ACC112 (cell line): ENCODE measurements around the gene OR2M5.

Source experiments
- H2AFZ ChIP-seq: fragments of 200-600 bp; sonication (generic); one replicate; pipeline ENCODE4 v1.6.0; 2017; ENCODE audit warnings: antibody characterized with exemption, low read length; ENCODE audit not compliant: unreplicated experiment
- H3K27ac ChIP-seq: fragments of 200-600 bp; sonication (generic); 2 replicates; pipeline ENCODE4 v1.5.1; 2014; ENCODE audit warnings: low read depth, mild to moderate bottlenecking, antibody characterized with exemption, low read length, moderate library complexity
- H3K27me3 ChIP-seq: fragments of 200-600 bp; sonication (generic); 2 replicates; pipeline ENCODE4 v1.6.1; 2014; ENCODE audit warnings: mild to moderate bottlenecking, antibody characterized with exemption, low read length, moderate library complexity, mixed read lengths; ENCODE audit not compliant: insufficient read depth
- H3K36me3 ChIP-seq: fragments of 200-600 bp; sonication (generic); 2 replicates; pipeline ENCODE4 v1.6.1; 2016; ENCODE audit warnings: mild to moderate bottlenecking, antibody characterized with exemption, low read length, moderate library complexity, mixed read lengths; ENCODE audit not compliant: insufficient read depth
- H3K4me1 ChIP-seq: fragments of 200-600 bp; sonication (generic); one replicate; pipeline ENCODE4 v1.6.1; 2016; ENCODE audit warnings: low read length, mixed read lengths; ENCODE audit not compliant: insufficient read depth, unreplicated experiment, control insufficient read depth
- H3K4me3 ChIP-seq: fragments of 200-600 bp; sonication (generic); 2 replicates; pipeline ENCODE4 v1.5.1; 2014; ENCODE audit warnings: mild to moderate bottlenecking, low read depth, low read length
- H3K79me2 ChIP-seq: fragments of 200-600 bp; sonication (generic); one replicate; pipeline ENCODE4 v1.6.0; 2016; ENCODE audit warnings: low read length; ENCODE audit not compliant: control insufficient read depth, unreplicated experiment, insufficient read depth

Gene OR2M5, protein sequence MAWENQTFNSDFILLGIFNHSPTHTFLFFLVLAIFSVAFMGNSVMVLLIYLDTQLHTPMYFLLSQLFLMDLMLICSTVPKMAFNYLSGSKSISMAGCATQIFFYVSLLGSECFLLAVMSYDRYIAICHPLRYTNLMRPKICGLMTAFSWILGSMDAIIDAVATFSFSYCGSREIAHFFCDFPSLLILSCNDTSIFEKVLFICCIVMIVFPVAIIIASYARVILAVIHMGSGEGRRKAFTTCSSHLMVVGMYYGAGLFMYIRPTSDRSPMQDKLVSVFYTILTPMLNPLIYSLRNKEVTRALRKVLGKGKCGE

DNA sequence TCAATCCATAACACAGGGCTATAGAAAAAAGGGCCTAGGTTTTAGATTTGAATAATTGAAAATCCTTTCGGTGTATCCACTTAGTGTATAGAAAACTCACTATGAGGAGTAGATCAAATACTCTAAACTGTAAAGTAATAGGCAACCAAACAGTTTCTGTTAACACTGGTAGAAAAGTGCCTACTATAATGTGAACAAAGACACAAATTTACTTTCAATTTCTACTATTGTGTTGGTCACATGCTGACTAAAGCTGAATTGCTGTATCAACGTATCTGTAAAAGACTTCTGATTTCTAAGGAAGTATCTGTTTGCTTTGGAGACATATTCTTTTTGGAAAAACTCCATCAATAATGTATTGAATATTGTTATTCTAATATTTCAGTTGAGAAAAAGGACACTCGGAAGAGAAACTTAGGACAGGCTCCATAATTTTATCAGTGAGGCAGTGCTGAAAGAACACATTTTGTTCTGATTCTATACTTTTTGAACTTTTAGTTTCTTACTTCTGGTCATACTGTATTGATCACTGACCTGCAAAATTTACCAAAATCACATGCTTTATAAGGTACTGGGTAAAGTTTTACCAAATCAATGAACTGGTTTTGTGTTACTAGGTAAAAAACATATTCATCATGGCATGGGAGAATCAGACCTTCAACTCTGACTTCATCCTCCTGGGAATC lies at the start of gene OR2M5:
TSS of gene OR2M5 (plus strand) at position 636 of the 686 bp plus-strand sequence. CDS start at position 636, 0 bp downstream.
- H3K27ac ChIP-seq: no peak within 1 kb of the TSS
- no peaks in the 10 kb centered on the region for H3K36me3 ChIP-seq
- no peaks in the 10 kb centered on the region for H3K27me3 ChIP-seq

DNA sequence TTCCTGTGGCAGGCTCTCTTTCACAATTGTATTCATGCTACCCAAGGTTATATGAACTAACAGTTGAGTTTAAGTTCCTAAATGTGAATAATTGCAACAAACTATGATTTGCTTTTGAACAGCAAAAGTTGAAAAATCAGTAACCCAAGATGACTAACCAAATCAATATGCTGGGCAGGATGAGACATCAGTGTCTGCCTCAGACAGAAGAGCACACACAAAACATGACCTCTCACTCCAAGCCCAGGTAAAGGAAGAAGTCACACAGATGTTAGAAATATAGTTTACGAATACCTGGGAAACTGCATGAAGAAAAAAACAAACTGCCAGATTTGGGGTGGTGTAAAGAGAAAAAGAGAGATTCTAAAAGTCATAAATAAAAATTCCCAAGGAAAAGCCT lies 46.4 kb upstream of the OR2M5 start:
- Histone ChIP-seq H3K4me1 (no peaks in the 10 kb centered on the region), H3K36me3 (no peaks in the 10 kb centered on the region), H3K4me3 (no peak overlapping the region), H3K79me2 (no peaks in the 10 kb centered on the region), H3K27me3 (no peaks in the 10 kb centered on the region), H3K27ac (no peak overlapping the region), H2AFZ (no peak overlapping the region)

More for the DNA sequence above, at the start of gene OR2M5:
- H3K79me2 ChIP-seq: no peaks in the 10 kb centered on the region
- H2AFZ ChIP-seq: no peak within 1 kb of the TSS
- H3K4me3 ChIP-seq: no peak within 1 kb of the TSS
- H3K4me1 ChIP-seq: no peaks in the 10 kb centered on the region

DNA sequence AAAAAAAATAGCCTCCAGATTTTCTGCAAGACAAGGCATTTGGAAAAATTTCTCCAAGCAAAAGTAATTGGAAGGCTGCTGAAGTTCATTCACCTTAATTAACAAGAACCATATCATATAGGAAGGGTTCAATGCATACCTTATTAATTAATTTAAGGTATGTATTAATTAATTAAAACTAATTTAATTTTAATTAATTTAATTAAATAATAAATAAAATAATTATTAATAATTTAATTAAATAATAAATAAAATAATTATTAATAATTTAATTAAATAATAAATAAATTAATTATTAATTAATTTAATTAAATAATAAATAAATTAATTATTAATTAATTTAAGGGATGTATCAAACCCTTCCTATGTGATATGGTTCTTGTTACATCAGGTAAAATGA lies 42.1 kb upstream of the OR2M5 start:
- no peaks in the 10 kb centered on the region for H3K79me2 ChIP-seq
- no peak overlapping the region for H3K27ac ChIP-seq
- no peak overlapping the region for H2AFZ ChIP-seq
- H3K27me3 ChIP-seq: no peaks in the 10 kb centered on the region
- no peak overlapping the region for H3K4me3 ChIP-seq
- no peaks in the 10 kb centered on the region for H3K36me3 ChIP-seq
- H3K4me1 ChIP-seq: no peaks in the 10 kb centered on the region

DNA sequence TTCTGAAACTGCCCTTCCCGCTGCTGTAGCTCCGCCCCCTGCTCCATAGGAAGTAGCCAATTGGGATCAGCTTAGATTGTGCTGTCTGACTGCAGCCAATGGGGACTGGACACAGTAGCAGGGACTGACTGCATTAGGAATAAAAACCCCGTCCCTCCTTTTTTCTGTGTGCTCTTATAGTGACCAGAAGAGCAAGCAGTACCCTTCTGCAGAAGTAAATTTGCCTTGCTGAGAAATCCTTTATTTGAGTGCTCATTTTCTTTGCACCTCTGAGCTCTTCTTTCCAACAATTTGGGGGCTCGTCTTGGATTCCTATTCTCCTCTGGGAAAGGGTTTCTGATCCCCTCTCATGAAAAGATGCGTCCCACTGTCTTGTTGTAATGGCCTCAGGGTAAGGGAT lies 33.8 kb upstream of the OR2M5 start:
- Histone ChIP-seq H3K27ac (no peak overlapping the region), H2AFZ (no peak overlapping the region), H3K36me3 (no peaks in the 10 kb centered on the region), H3K79me2 (no peaks in the 10 kb centered on the region), H3K4me1 (no peaks in the 10 kb centered on the region), H3K27me3 (no peaks in the 10 kb centered on the region), H3K4me3 (no peak overlapping the region)

DNA sequence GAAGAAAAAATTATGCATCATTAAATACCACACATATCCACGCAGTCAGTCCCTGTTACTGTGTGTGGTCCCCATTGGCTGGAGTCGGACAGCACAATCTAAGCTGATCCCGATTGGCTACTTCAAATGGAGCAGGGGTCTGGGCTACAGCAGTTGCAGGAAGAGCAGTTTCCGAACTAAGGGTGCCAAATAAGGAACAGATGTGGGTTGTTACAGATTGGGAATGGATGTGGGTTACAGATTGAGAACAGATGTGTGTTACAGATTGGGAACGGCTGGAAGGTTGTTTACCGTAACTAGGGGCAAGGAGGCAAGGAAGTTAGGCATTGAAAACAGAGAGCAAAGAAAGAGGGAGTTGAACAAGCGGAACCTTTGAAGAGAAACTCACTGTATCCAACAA lies 30.1 kb upstream of the OR2M5 start:
- Histone ChIP-seq H3K27ac (no peak overlapping the region), H3K4me1 (no peaks in the 10 kb centered on the region), H3K79me2 (no peaks in the 10 kb centered on the region), H3K36me3 (no peaks in the 10 kb centered on the region), H3K4me3 (no peak overlapping the region), H3K27me3 (no peaks in the 10 kb centered on the region), H2AFZ (no peak overlapping the region)

DNA sequence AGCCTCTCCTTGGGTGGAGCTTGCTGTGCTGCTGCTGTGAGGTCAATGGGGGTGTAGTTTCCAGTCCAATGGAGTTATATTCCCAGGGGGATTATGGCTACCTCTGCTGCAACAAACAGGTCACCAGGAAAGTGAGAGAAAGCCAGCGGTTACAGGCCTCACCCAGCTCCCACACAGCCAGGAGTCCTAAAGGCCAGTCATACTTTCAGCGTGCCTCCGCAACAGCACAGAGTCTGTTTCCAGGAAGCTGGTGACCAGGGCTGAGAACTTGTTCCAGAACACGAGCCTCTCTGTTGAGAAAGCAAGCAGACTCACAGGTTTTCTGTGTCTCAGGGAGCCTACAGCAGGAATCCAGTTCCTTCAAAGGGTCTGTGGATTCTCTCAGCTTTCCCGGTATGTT lies 17.3 kb upstream of the OR2M5 start:
- H3K27ac ChIP-seq: no peak overlapping the region
- H3K36me3 ChIP-seq: no peaks in the 10 kb centered on the region
- H3K27me3 ChIP-seq: no peaks in the 10 kb centered on the region
- H3K4me3 ChIP-seq: no peak overlapping the region
- H2AFZ ChIP-seq: no peak overlapping the region
- H3K4me1 ChIP-seq: no peaks in the 10 kb centered on the region
- H3K79me2 ChIP-seq: no peaks in the 10 kb centered on the region

DNA sequence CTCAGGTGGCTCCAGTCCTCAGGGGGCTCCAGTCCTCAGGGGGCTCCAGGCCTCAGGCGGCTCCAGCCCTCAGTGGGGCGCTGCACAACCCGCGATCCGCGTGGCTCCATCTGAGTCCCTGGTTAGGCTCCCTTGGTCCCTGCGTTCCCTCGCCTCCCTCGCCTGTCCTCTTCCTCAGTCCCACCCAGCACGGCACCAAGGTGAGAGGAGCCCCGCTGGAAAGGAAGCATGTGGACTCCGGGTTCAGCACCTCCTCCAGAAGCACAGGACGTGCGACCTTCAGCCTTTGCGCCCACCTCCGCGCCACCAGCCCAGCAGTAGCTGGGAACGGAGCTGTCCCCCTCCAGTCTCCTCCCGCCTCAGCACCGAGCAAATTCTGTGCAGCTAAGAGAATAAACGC lies 8.1 kb upstream of the OR2M5 start:
- Histone ChIP-seq H3K27ac (no peak overlapping the region), H3K27me3 (no peaks in the 10 kb centered on the region), H3K4me1 (no peaks in the 10 kb centered on the region), H3K4me3 (no peak overlapping the region), H2AFZ (no peak overlapping the region), H3K36me3 (no peaks in the 10 kb centered on the region), H3K79me2 (no peaks in the 10 kb centered on the region)

DNA sequence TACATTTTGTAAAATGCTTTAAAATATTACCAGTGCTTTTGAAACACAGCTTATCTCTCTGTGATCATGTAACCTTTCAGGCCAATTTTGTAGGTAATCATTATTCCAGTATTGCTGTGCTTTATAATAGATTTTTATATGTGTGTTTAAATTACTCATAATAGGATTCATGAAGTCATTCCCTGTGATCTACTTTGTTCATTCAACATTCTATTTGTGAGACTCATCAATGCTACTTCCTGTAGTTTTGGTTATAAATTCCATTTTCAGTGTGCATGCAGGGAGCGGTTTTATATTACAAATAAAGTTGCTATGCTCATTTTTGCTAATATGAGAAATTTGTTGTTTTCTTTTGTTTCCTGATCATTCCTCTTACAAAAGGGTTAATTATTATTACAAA lies 4.1 kb upstream of the OR2M5 start:
- Histone ChIP-seq H3K4me3 (no peak overlapping the region), H3K36me3 (no peaks in the 10 kb centered on the region), H3K27me3 (no peaks in the 10 kb centered on the region), H3K79me2 (no peaks in the 10 kb centered on the region), H3K27ac (no peak overlapping the region), H3K4me1 (no peaks in the 10 kb centered on the region), H2AFZ (no peak overlapping the region)

DNA sequence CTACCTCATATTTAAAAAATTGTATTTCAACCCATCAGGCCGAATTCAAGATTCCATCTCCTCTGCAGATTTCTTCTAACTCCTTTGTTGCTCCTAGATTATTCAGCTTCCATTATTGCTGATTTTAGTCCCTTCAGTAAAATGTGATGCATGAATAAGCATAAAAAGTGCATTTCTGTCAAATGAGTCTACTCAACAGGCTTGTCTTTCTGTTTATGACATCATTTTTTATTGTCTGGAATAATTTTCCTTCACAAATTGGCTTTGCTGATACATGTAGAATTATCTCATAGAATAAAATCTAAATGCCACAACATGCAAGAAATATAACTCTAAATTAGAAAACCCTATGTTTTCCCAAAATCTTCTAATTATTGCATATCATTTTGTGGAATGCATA lies 1.6 kb upstream of the OR2M5 start:
- Histone ChIP-seq H3K4me3 (no peak overlapping the region), H3K27me3 (no peaks in the 10 kb centered on the region), H3K4me1 (no peaks in the 10 kb centered on the region), H3K79me2 (no peaks in the 10 kb centered on the region), H3K36me3 (no peaks in the 10 kb centered on the region), H3K27ac (no peak overlapping the region), H2AFZ (no peak overlapping the region)

DNA sequence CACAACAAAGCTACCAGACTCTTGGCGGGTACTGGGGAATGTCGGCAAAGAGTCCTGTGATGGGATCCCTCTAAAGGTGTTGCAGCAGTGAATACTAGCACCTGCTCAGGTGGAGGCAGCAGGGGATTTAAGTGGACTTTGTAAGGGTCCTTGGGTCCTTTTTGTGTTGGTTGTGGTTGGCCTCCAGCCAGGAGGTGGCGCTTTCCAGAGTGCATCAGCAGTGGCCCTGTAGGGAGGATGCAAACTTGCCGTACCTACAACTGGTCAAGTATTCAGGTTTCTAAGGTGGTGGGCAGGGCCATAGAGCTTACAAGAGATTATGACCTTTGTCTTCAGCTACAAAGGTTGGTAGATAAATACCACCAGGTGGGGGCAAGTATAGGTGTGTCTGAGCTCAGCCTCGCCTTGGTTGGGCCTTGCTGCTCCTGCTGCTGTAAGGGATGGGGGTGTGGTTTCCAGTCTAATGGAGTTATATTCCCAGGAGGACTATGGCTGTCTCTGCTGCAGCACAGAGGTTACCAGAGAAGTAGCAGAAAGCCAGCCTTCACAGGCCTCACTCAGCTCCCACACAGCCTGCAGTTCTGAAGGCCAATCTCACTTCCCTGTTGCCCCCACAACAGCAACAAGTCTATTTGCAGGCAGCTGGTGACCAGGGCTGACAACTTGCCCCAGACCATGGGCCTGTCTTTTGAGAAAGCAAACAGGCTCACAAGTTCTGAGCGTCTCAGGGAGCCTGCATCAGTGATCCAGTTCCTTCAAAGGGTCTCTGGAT lies 7.3 kb downstream of the OR2M5 start:
- Histone ChIP-seq H2AFZ (no peak overlapping the region), H3K27ac (no peak overlapping the region), H3K36me3 (no peaks in the 10 kb centered on the region), H3K4me3 (no peak overlapping the region), H3K27me3 (no peaks in the 10 kb centered on the region), H3K4me1 (no peaks in the 10 kb centered on the region), H3K79me2 (no peaks in the 10 kb centered on the region)
